GM12878 (cell line): Measurements from ENCODE around the gene SLC6A11. TPM values are rescaled to one million over a fixed set of nuclear protein-coding genes. Genes with fewer than 3 reads are reported as not detected.

Source experiments
- ATAC-seq: fragments of 200-7000 bp; cut with Tn5 transposase; 3 replicates; pipeline ENCODE4 v1.9.1; 2020; ENCODE audit warnings: mild to moderate bottlenecking, moderate library complexity
- BruUV-seq: library from RNA; stranded (reverse); fragments of 400-500 nt; replicated peaks from 2 replicates; lab custom pipeline; 2021; lab: Mats Ljungman, UMichigan
- CTCF ChIA-PET: fragments of 300-600 bp; sonication (Branson Sonifier 250); formaldehyde crosslinking; extraction: SDS; loops from one replicate; lab custom pipeline; 2021; ENCODE audit warnings: inconsistent platforms; lab: Yijun Ruan, JAX
- POLR2A ChIA-PET: fragments of 350-600 bp; formaldehyde crosslinking; extraction: SDS; loops from one replicate; lab custom pipeline; 2021; ENCODE audit warnings: inconsistent platforms; lab: Charles Lee
- RAD21 ChIA-PET: fragments of 300-600 bp; sonication (Branson Sonifier 250); formaldehyde crosslinking; loops from one replicate; lab custom pipeline; 2023; ENCODE audit warnings: antibody characterized with exemption; ENCODE audit not compliant: unreplicated experiment; lab: Charles Lee
- SMC1A ChIA-PET: fragments of 300-600 bp; sonication (Branson Sonifier 250); formaldehyde crosslinking; loops from one replicate; lab custom pipeline; 2023; ENCODE audit not compliant: unreplicated experiment, uncharacterized antibody; lab: Charles Lee
- DNase-seq: peaks from one replicate; pipeline ENCODE4 v3.0.0-alpha.2; 2011; ENCODE audit warnings: low read depth, low spot score
- FAIRE-seq: peaks from 3 replicates; lab custom pipeline; 2011; peaks lifted over from hg19 to GRCh38; lab: Jason Lieb, UNC
- H2AFZ ChIP-seq: 2 replicates; pipeline ENCODE4 v1.6.0; 2011; ENCODE audit warnings: low read depth, low read length, control low read depth; ENCODE audit not compliant: control insufficient read depth
- H3K27ac ChIP-seq: 2 replicates; pipeline ENCODE4 v1.5.1; 2011; ENCODE audit warnings: control low read depth; ENCODE audit not compliant: control insufficient read depth, insufficient read depth
- H3K27me3 ChIP-seq, 2 experiments: replicated peaks in 1 of 2; 2 replicates each; pipeline versions ENCODE4 v1.6.0 to v1.6.1; 2011; ENCODE audit warnings: low read length in 1 of 2; ENCODE audit not compliant: control insufficient read depth in 2 of 2, insufficient read depth in 2 of 2
- H3K36me3 ChIP-seq, 2 experiments: 2 replicates each; pipeline ENCODE4 v1.5.1; 2011; ENCODE audit warnings: low read length in 1 of 2; ENCODE audit not compliant: control insufficient read depth in 2 of 2, insufficient read depth in 2 of 2
- H3K4me1 ChIP-seq: 2 replicates; pipeline ENCODE4 v1.6.1; 2011; ENCODE audit warnings: mild to moderate bottlenecking, low read length, moderate library complexity, mixed read lengths; ENCODE audit not compliant: control insufficient read depth, insufficient read depth
- H3K4me2 ChIP-seq: 2 replicates; pipeline ENCODE4 v1.6.0; 2011; ENCODE audit warnings: control low read depth; ENCODE audit not compliant: control insufficient read depth, insufficient read depth
- H3K4me3 ChIP-seq: fragments of 200-600 bp; sonication (generic); 2 replicates; pipeline ENCODE4 v1.5.1; 2016
- H3K79me2 ChIP-seq: 2 replicates; pipeline ENCODE4 v1.6.0; 2011; ENCODE audit warnings: low read length; ENCODE audit not compliant: control insufficient read depth, insufficient read depth
- H3K9ac ChIP-seq: 2 replicates; pipeline ENCODE4 v1.8.0; 2011; ENCODE audit warnings: low read length, control low read depth, mixed read lengths; ENCODE audit not compliant: control insufficient read depth, insufficient read depth
- H3K9me3 ChIP-seq: replicated peaks from 3 replicates; pipeline ENCODE4 v1.5.1; 2011; ENCODE audit warnings: mild to moderate bottlenecking, low read length; ENCODE audit not compliant: control insufficient read depth, insufficient read depth
- H4K20me1 ChIP-seq: 2 replicates; pipeline ENCODE4 v1.6.0; 2011; ENCODE audit not compliant: control insufficient read depth, insufficient read depth
- ATF7 ChIP-seq: fragments of 450-650 bp; IDR thresholded peaks from 2 replicates; pipeline ENCODE4 v1.6.1; 2016; ENCODE audit warnings: low read depth, mild to moderate bottlenecking
- DPF2 ChIP-seq: fragments of 450-650 bp; IDR thresholded peaks from 2 replicates; pipeline ENCODE4 v1.6.1; 2017; ENCODE audit warnings: mild to moderate bottlenecking
- FOS ChIP-seq: IDR thresholded peaks from 3 replicates; pipeline ENCODE4 v1.6.1; 2011; ENCODE audit warnings: borderline replicate concordance; ENCODE audit not compliant: insufficient read length; ENCODE audit errors: extremely low read depth
- KAT2A ChIP-seq: conservative IDR thresholded peaks from 2 replicates; pipeline ENCODE4 v1.6.1; 2011; ENCODE audit warnings: low read depth, low read length; ENCODE audit not compliant: control insufficient read depth
- KDM1A ChIP-seq: fragments of 200-600 bp; sonication (generic); IDR thresholded peaks from 2 replicates; pipeline ENCODE4 v1.6.1; 2016; ENCODE audit warnings: borderline replicate concordance
- POU2F2 ChIP-seq: IDR thresholded peaks from 3 replicates; pipeline ENCODE4 v1.6.1; 2011; ENCODE audit warnings: low read depth, mild to moderate bottlenecking, low read length, borderline replicate concordance
- RAD21 ChIP-seq: IDR thresholded peaks from 2 replicates; pipeline ENCODE4 v1.6.1; 2011; ENCODE audit warnings: mild to moderate bottlenecking, low read depth, low read length, moderate library complexity; ENCODE audit not compliant: insufficient read depth
- SMAD1 ChIP-seq: fragments of 450-650 bp; IDR thresholded peaks from 2 replicates; pipeline ENCODE4 v1.6.1; 2018; ENCODE audit warnings: mild to moderate bottlenecking, low read depth; ENCODE audit not compliant: partially characterized antibody
- SUPT20H ChIP-seq: IDR thresholded peaks from 2 replicates; pipeline ENCODE4 v1.6.1; 2011; ENCODE audit warnings: low read depth, mild to moderate bottlenecking, low read length, moderate library complexity, borderline replicate concordance; ENCODE audit not compliant: control insufficient read depth
- SUZ12 ChIP-seq: fragments of 200-600 bp; sonication (generic); IDR thresholded peaks from one replicate; pipeline ENCODE4 v1.6.1; 2018; ENCODE audit warnings: antibody characterized with exemption, mild to moderate bottlenecking; ENCODE audit not compliant: unreplicated experiment
- ZZZ3 ChIP-seq: IDR thresholded peaks from 2 replicates; pipeline ENCODE4 v1.6.1; 2011; ENCODE audit warnings: low read depth; ENCODE audit not compliant: control insufficient read depth, insufficient read length
- WGBS: methylation state at CpG from one replicate; pipeline ENCODE4 v1.1.6; 2016; ENCODE audit warnings: low lambda C conversion rate; ENCODE audit not compliant: insufficient replicate concordance, insufficient coverage; ENCODE audit errors: missing lambda C conversion rate; 5-methylcytosine and 5-hydroxymethylcytosine counted together
- in situ Hi-C: fragments of 300-500 bp; cut with MboI; formaldehyde crosslinking; loops from 9 replicates; pipeline ENCODE4 v1.14.3; 2018; ENCODE audit warnings: mixed read lengths
- intact Hi-C: fragments of 100-400 bp; cut with micrococcal nuclease; formaldehyde crosslinking; loops from one replicate; pipeline ENCODE4 v1.14.2; 2022; ENCODE audit not compliant: unreplicated experiment
- polyA plus RNA-seq, 11 experiments: library from polyadenylated mRNA; depleted of rRNA in 4 of 11; unstranded in 6 of 11; stranded (reverse) in 5 of 11; fragments of >200 nt; fragmentation: Nextera tagmentation in 4 of 11; fragmentation: Illumina TruSeq in 1 of 11; extraction: Ambion mirVana in 4 of 11; extraction: Trizol in 1 of 11; gene quantifications; 1 replicate in 1 of 11; 2 replicates in 10 of 11; pipeline versions ENCODE4 v1.2.1 to v1.2.3, GENCODE V29; 2011 to 2016; ENCODE audit warnings: inconsistent platforms in 2 of 11, missing spikeins in 2 of 11, low read depth in 1 of 11
- total RNA-seq, 4 experiments: library from RNA; depleted of rRNA in 3 of 4; stranded (reverse); fragments of >200 nt in 3 of 4; fragmentation: Illumina TruSeq in 1 of 4; extraction: Trizol in 1 of 4; gene quantifications; 2 replicates each; pipeline versions ENCODE4 v1.2.1 to v1.2.3, GENCODE V29; 2013 to 2021
- TF ChIP-seq, protein P1 (sequence below): IDR thresholded peaks from 2 replicates; pipeline ENCODE4 v1.6.1; 2011; ENCODE audit warnings: borderline replicate concordance, low read depth, mild to moderate bottlenecking, moderate library complexity, mixed read lengths, low read length; ENCODE audit not compliant: insufficient read depth; ENCODE audit errors: extremely low read length
- TF ChIP-seq, protein P2 (sequence below): fragments of 450-650 bp; formaldehyde crosslinking; IDR thresholded peaks from 2 replicates; pipeline ENCODE4 v1.4.0; 2022; ENCODE audit warnings: mild to moderate bottlenecking, moderate library complexity
- TF ChIP-seq, protein P3 (sequence below): fragments of 450-650 bp; formaldehyde crosslinking; IDR thresholded peaks from 2 replicates; pipeline ENCODE4 v1.5.0; 2022; ENCODE audit warnings: mild to moderate bottlenecking, missing genetic modification characterization

Gene SLC6A11
- total and polyA plus RNA-seq, 10 of the 15 experiments (the other 5 are each of a cell fraction or from before 2014, with no cell fraction given) = not detected

DNA sequence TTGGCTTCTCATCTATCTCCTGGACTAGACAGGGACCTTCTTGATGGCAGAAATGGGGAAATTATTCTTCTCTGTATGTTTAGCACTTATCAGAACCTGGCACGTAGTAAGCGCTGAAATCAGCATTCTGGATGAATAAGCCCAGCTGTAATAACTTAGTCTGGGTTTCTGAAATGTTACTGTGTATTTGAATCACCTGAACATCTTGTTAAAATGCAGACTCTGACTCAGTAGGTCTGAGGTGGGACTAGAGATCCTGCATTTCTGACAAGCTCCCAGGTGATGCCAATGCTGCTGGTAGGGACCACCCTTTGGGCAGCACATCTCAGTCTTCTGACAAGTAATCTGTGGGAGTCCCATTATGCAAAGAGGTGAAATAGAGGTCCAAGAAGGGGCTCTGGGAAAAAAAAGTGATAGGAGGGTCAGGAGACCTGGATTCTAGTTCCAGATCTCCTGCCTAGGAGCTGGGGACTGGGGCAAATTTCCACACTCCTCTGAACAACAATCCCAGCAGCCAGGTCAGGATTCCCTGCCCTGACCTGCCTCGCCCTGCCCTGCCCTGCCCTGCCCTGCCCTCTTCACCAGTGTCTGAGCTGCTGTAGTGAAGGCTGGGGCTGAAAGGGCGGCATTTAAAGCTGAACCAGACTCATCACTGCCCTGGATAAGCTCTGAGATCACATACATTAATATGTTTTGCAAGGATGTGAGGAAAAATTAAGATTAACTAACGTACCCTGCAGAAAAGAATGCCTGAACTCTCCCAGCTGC, 17.2 kb upstream of the SLC6A11 start (continued):
- TF ChIP-seq SMAD1 = no peak

DNA sequence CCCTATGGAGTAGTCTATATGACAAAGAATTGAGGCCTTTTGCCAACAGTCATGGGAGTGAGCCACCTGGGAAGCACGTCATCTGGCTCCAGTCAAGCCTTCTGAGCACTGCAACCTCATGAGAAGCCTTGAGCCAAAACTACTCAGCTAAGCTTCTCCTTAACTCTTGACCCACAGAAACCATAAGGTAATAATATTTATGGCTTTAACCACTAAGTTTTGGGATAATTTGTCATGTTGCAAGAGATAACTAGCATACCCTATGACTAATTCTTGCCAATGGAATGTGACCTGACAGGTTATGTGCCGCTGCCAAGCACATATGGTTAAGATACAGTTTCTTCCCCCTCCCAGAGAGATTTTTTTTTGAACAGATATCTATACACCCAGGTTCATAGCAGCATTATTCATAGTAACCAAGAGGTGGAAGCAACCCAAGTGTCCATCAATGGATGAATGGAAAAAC, 11.8 kb upstream of the SLC6A11 start:
- no peaks in the 10 kb centered on the region; a peak in 1 of 4 replicates for H3K27me3 ChIP-seq
- ChIA-PET RAD21 (no interaction called here), POLR2A (no interaction called here), CTCF (no interaction called here), SMC1A (no interaction called here)
- no TSS peak for BruUV-seq
- WGBS = 13% methylated on average over 2 of the region's 2 CpGs
- H3K9me3 ChIP-seq = no peaks in the 10 kb centered on the region
- intact Hi-C loops = no loop called here
- no peak overlapping the region for H3K4me2 ChIP-seq
- no peaks in the 10 kb centered on the region for H4K20me1 ChIP-seq
- H3K79me2 ChIP-seq = no peaks in the 10 kb centered on the region
- no peaks in the 10 kb centered on the region for H3K36me3 ChIP-seq
- H2AFZ ChIP-seq = no peak overlapping the region
- no peak for ATAC-seq
- no peak overlapping the region for H3K27ac ChIP-seq
- no peak for FAIRE-seq
- in situ Hi-C loops = no loop called here
- H3K4me3 ChIP-seq = no peak overlapping the region
- no peaks in the 10 kb centered on the region for H3K4me1 ChIP-seq
- DNase-seq = no peak
- no peak overlapping the region for H3K9ac ChIP-seq
- TF ChIP-seq, protein P1, sequence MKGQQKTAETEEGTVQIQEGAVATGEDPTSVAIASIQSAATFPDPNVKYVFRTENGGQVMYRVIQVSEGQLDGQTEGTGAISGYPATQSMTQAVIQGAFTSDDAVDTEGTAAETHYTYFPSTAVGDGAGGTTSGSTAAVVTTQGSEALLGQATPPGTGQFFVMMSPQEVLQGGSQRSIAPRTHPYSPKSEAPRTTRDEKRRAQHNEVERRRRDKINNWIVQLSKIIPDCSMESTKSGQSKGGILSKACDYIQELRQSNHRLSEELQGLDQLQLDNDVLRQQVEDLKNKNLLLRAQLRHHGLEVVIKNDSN = no peak
- TF ChIP-seq RAD21 (no peak), SUZ12 (no peak), POU2F2 (no peak), KDM1A (no peak), KAT2A (no peak), SUPT20H (no peak), ATF7 (no peak), FOS (no peak), ZZZ3 (no peak), DPF2 (no peak)
- TF ChIP-seq, protein P2, sequence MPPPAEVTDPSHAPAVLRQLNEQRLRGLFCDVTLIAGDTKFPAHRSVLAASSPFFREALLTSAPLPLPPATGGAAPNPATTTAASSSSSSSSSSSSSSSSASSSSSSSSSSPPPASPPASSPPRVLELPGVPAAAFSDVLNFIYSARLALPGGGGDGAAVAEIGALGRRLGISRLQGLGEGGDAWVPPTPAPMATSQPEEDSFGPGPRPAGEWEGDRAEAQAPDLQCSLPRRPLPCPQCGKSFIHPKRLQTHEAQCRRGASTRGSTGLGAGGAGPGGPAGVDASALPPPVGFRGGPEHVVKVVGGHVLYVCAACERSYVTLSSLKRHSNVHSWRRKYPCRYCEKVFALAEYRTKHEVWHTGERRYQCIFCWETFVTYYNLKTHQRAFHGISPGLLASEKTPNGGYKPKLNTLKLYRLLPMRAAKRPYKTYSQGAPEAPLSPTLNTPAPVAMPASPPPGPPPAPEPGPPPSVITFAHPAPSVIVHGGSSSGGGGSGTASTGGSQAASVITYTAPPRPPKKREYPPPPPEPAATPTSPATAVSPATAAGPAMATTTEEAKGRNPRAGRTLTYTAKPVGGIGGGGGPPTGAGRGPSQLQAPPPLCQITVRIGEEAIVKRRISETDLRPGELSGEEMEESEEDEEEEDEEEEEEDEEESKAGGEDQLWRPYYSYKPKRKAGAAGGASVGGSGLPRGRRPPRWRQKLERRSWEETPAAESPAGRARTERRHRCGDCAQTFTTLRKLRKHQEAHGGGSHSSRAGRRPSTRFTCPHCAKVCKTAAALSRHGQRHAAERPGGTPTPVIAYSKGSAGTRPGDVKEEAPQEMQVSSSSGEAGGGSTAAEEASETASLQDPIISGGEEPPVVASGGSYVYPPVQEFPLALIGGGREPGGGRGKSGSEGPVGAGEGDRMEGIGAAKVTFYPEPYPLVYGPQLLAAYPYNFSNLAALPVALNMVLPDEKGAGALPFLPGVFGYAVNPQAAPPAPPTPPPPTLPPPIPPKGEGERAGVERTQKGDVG (CRISPR knock-in tag) = no peak
- TF ChIP-seq, protein P3, sequence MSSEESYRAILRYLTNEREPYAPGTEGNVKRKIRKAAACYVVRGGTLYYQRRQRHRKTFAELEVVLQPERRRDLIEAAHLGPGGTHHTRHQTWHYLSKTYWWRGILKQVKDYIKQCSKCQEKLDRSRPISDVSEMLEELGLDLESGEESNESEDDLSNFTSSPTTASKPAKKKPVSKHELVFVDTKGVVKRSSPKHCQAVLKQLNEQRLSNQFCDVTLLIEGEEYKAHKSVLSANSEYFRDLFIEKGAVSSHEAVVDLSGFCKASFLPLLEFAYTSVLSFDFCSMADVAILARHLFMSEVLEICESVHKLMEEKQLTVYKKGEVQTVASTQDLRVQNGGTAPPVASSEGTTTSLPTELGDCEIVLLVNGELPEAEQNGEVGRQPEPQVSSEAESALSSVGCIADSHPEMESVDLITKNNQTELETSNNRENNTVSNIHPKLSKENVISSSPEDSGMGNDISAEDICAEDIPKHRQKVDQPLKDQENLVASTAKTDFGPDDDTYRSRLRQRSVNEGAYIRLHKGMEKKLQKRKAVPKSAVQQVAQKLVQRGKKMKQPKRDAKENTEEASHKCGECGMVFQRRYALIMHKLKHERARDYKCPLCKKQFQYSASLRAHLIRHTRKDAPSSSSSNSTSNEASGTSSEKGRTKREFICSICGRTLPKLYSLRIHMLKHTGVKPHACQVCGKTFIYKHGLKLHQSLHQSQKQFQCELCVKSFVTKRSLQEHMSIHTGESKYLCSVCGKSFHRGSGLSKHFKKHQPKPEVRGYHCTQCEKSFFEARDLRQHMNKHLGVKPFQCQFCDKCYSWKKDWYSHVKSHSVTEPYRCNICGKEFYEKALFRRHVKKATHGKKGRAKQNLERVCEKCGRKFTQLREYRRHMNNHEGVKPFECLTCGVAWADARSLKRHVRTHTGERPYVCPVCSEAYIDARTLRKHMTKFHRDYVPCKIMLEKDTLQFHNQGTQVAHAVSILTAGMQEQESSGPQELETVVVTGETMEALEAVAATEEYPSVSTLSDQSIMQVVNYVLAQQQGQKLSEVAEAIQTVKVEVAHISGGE = no peak
